Panc1 (cell line): ENCODE data around the gene ZNF407. TPM values are rescaled to one million over a fixed set of nuclear protein-coding genes. Genes with fewer than 3 reads are reported as not detected.

Experiments
- ATAC-seq: fragments of 200-7000 bp; cut with Tn5 transposase; 2 replicates; pipeline ENCODE4 v1.9.1; 2020; ENCODE audit warnings: mild to moderate bottlenecking, moderate library complexity
- BruUV-seq: library from RNA; stranded (reverse); fragments of 400-500 nt; replicated peaks from 2 replicates; lab custom pipeline; 2021; lab: Mats Ljungman, UMichigan
- CTCF ChIA-PET: fragments of 300-600 bp; sonication (Branson Sonifier 250); formaldehyde crosslinking; loops from one replicate; lab custom pipeline; 2022; ENCODE audit warnings: antibody characterized with exemption; lab: Charles Lee
- POLR2A ChIA-PET: fragments of 300-600 bp; sonication (Branson Sonifier 250); formaldehyde crosslinking; loops from one replicate; lab custom pipeline; 2022; ENCODE audit warnings: antibody characterized with exemption; lab: Charles Lee
- DNase-seq: peaks from one replicate; pipeline ENCODE4 v3.0.0-alpha.2; 2010; ENCODE audit warnings: low read depth, low spot score
- H3K27ac ChIP-seq: 2 replicates; pipeline ENCODE4 v1.5.1; 2011; ENCODE audit warnings: mild to moderate bottlenecking, low read length, inconsistent platforms
- H3K27me3 ChIP-seq: fragments of 200-500 bp; sonication (Bioruptor generic); 2 replicates; pipeline ENCODE4 v1.6.0; 2014; ENCODE audit warnings: low read length, inconsistent platforms; ENCODE audit not compliant: control insufficient read depth, insufficient read depth
- H3K36me3 ChIP-seq: fragments of 200-500 bp; sonication (Bioruptor generic); 2 replicates; pipeline ENCODE4 v1.5.1; 2014; ENCODE audit warnings: inconsistent platforms, mild to moderate bottlenecking, low read length, moderate library complexity; ENCODE audit not compliant: control insufficient read depth, insufficient read depth
- H3K4me1 ChIP-seq: 2 replicates; pipeline ENCODE4 v1.5.1; 2011; ENCODE audit warnings: inconsistent platforms, mild to moderate bottlenecking, low read length, moderate library complexity; ENCODE audit not compliant: control insufficient read depth, insufficient read depth
- H3K4me3 ChIP-seq, 2 experiments: 2 replicates each; pipeline ENCODE4 v1.5.1; 2011 to 2012; ENCODE audit warnings: low read depth in 2 of 2, low read length in 2 of 2, mild to moderate bottlenecking in 2 of 2, inconsistent platforms in 1 of 2, moderate library complexity in 1 of 2
- H3K9me3 ChIP-seq: fragments of 200-500 bp; sonication (Bioruptor generic); 2 replicates; pipeline ENCODE4 v1.5.1; 2014; ENCODE audit warnings: low read depth, mild to moderate bottlenecking, inconsistent platforms, low read length, moderate library complexity; ENCODE audit not compliant: control insufficient read depth, insufficient read depth
- POLR2AphosphoS5 ChIP-seq: IDR thresholded peaks from 2 replicates; pipeline ENCODE4 v1.6.1; 2012; ENCODE audit warnings: mild to moderate bottlenecking, low read depth, low read length, moderate library complexity
- SIN3A ChIP-seq: IDR thresholded peaks from 2 replicates; pipeline ENCODE4 v1.6.1; 2012; ENCODE audit warnings: low read depth, mild to moderate bottlenecking, low read length, moderate library complexity, borderline replicate concordance; ENCODE audit not compliant: insufficient read depth
- TCF7L2 ChIP-seq: IDR thresholded peaks from 2 replicates; pipeline ENCODE4 v1.6.1; 2011; ENCODE audit warnings: mild to moderate bottlenecking, low read depth, low read length, inconsistent platforms
- in situ Hi-C: cut with HindIII; loops from 2 replicates; pipeline ENCODE4 v1.10.0; 2016; ENCODE audit warnings: low sequenced_read_pairs, low pct_unique_long_range_greater_than_20kb
- intact Hi-C: fragments of 100-400 bp; cut with micrococcal nuclease; formaldehyde crosslinking; loops from one replicate; pipeline ENCODE4 v1.10.0; 2022; ENCODE audit not compliant: unreplicated experiment
- total RNA-seq: library from RNA; stranded (reverse); gene quantifications from one replicate; pipeline ENCODE4 v1.2.1, GENCODE V29; 2021; ENCODE audit not compliant: unreplicated experiment
- TF ChIP-seq, protein P1 (sequence below): fragments of 450-650 bp; IDR thresholded peaks from 2 replicates; pipeline ENCODE4 v1.5.1; 2017; ENCODE audit warnings: mild to moderate bottlenecking
- TF ChIP-seq, protein P2 (sequence below), 2 experiments: IDR thresholded peaks; 2 replicates each; pipeline ENCODE4 v1.6.1; 2011 to 2012; ENCODE audit warnings: low read depth in 2 of 2, control low read depth in 1 of 2, low read length in 1 of 2, mild to moderate bottlenecking in 1 of 2, moderate library complexity in 1 of 2; ENCODE audit not compliant: insufficient read depth in 1 of 2

The ZNF407 gene
- total RNA-seq, 1 experiment from 2014 or later, result 16.8 TPM

GRCh38 chr18:75067996-75068645, 470.5 kb downstream of the ZNF407 start:
- TF ChIP-seq TCF7L2, result no peak
- TF ChIP-seq, protein P1, sequence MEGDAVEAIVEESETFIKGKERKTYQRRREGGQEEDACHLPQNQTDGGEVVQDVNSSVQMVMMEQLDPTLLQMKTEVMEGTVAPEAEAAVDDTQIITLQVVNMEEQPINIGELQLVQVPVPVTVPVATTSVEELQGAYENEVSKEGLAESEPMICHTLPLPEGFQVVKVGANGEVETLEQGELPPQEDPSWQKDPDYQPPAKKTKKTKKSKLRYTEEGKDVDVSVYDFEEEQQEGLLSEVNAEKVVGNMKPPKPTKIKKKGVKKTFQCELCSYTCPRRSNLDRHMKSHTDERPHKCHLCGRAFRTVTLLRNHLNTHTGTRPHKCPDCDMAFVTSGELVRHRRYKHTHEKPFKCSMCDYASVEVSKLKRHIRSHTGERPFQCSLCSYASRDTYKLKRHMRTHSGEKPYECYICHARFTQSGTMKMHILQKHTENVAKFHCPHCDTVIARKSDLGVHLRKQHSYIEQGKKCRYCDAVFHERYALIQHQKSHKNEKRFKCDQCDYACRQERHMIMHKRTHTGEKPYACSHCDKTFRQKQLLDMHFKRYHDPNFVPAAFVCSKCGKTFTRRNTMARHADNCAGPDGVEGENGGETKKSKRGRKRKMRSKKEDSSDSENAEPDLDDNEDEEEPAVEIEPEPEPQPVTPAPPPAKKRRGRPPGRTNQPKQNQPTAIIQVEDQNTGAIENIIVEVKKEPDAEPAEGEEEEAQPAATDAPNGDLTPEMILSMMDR, result no peak
- TF ChIP-seq, protein P2, sequence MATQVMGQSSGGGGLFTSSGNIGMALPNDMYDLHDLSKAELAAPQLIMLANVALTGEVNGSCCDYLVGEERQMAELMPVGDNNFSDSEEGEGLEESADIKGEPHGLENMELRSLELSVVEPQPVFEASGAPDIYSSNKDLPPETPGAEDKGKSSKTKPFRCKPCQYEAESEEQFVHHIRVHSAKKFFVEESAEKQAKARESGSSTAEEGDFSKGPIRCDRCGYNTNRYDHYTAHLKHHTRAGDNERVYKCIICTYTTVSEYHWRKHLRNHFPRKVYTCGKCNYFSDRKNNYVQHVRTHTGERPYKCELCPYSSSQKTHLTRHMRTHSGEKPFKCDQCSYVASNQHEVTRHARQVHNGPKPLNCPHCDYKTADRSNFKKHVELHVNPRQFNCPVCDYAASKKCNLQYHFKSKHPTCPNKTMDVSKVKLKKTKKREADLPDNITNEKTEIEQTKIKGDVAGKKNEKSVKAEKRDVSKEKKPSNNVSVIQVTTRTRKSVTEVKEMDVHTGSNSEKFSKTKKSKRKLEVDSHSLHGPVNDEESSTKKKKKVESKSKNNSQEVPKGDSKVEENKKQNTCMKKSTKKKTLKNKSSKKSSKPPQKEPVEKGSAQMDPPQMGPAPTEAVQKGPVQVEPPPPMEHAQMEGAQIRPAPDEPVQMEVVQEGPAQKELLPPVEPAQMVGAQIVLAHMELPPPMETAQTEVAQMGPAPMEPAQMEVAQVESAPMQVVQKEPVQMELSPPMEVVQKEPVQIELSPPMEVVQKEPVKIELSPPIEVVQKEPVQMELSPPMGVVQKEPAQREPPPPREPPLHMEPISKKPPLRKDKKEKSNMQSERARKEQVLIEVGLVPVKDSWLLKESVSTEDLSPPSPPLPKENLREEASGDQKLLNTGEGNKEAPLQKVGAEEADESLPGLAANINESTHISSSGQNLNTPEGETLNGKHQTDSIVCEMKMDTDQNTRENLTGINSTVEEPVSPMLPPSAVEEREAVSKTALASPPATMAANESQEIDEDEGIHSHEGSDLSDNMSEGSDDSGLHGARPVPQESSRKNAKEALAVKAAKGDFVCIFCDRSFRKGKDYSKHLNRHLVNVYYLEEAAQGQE (IDR thresholded peaks at IDR 0.05; ENCODE audit: insufficient read depth in 1 of 2, low read depth in 2 of 2, low read length in 1 of 2), result no peak
- no peak for TF ChIP-seq SIN3A
- TF ChIP-seq POLR2AphosphoS5, result no peak
- in situ Hi-C loops (no loop called here), intact Hi-C loops (no loop called here)
- no TSS peak for BruUV-seq
- H3K9me3 ChIP-seq, result no peaks in the 10 kb centered on the region
- DNase-seq, result no peak
- H3K4me1 ChIP-seq, result peaks cover 18% of the 10 kb centered on the region
- ATAC-seq, result no peak
- no peaks in the 10 kb centered on the region for H3K27me3 ChIP-seq
- ChIA-PET CTCF (interaction anchor here (0.5 kb wide), 1 partner anchor 179 kb away, joined by 5 read pairs; no protein-coding TSS in a partner anchor), POLR2A (no interaction called here)
- no peaks in the 10 kb centered on the region for H3K36me3 ChIP-seq
- H3K4me3 ChIP-seq, result no peak overlapping the region
- H3K27ac ChIP-seq, result no peak overlapping the region

GRCh38 chr18:75068682-75069435, 471.2 kb downstream of the ZNF407 start:
- ChIA-PET POLR2A (no interaction called here), CTCF (no interaction called here)
- TF ChIP-seq POLR2AphosphoS5 (no peak), TCF7L2 (no peak)
- H3K4me3 ChIP-seq, result no peak overlapping the region
- BruUV-seq, result no TSS peak
- in situ Hi-C loops (no loop called here), intact Hi-C loops (no loop called here)
- H3K9me3 ChIP-seq, result no peaks in the 10 kb centered on the region
- DNase-seq, result no peak
- peaks cover 18% of the 10 kb centered on the region for H3K4me1 ChIP-seq
- no peaks in the 10 kb centered on the region for H3K36me3 ChIP-seq
- no peak for ATAC-seq
- H3K27me3 ChIP-seq, result no peaks in the 10 kb centered on the region
- H3K27ac ChIP-seq, result no peak overlapping the region

- DNase-seq, result no peak
- Histone ChIP-seq H3K9me3 (no peaks in the 10 kb centered on the region), H3K27me3 (no peaks in the 10 kb centered on the region), H3K4me1 (peaks cover 18% of the 10 kb centered on the region), H3K27ac (peak overlapping the region; percentile 48; the same call in 1 of the 2 replicates), H3K4me3 (peak overlapping the region in 1 of 2 experiments; percentile 35; a peak in 2 of 4 replicates), H3K36me3 (no peaks in the 10 kb centered on the region)
- in situ Hi-C loops (no loop called here), intact Hi-C loops (no loop called here)
- ChIA-PET CTCF (interaction anchor here (0.6 to 1.1 kb wide), 2 partner anchors 13 to 28 kb away, joined by 3 to 6 read pairs; no protein-coding TSS in a partner anchor), POLR2A (no interaction called here)
- peak; percentile 1; the same call in 1 of the 2 replicates for ATAC-seq
- BruUV-seq, result no TSS peak
- TF ChIP-seq SIN3A, result no peak
- TF ChIP-seq, protein P2 (IDR thresholded peaks at IDR 0.05; ENCODE audit: insufficient read depth in 1 of 2, low read depth in 2 of 2, low read length in 1 of 2), result no peak
- TF ChIP-seq TCF7L2, result no peak
- TF ChIP-seq POLR2AphosphoS5, result no peak
- TF ChIP-seq, protein P1, result no peak
These were observed 472.6 kb downstream of the ZNF407 start for GRCh38 chr18:75070235-75070624.
